Activated naive CD8-positive, alpha-beta T cell (primary cell): ENCODE measurements around the gene LITAFD.

Experiments used
- H3K27ac Mint-ChIP-seq: one replicate; pipeline ENCODE4 v1.8.0; 2021; ENCODE audit warnings: mixed read lengths
- H3K27me3 Mint-ChIP-seq: one replicate; pipeline ENCODE4 v1.8.0; 2021; ENCODE audit warnings: mixed read lengths
- H3K36me3 Mint-ChIP-seq: one replicate; pipeline ENCODE4 v1.8.0; 2021; ENCODE audit warnings: mixed read lengths
- H3K4me1 Mint-ChIP-seq: one replicate; pipeline ENCODE4 v1.8.0; 2021; ENCODE audit warnings: low read depth, mixed read lengths
- H3K4me3 Mint-ChIP-seq: one replicate; pipeline ENCODE4 v1.8.0; 2021; ENCODE audit warnings: mild to moderate bottlenecking, mixed read lengths
- H3K9me3 Mint-ChIP-seq: one replicate; pipeline ENCODE4 v1.8.0; 2021; ENCODE audit warnings: low read depth, mixed read lengths

The LITAFD gene

GRCh38 chr16:8928467-8928957 is 46.4 kb downstream of the LITAFD start:
- peaks cover 4% of the 10 kb centered on the region for H3K36me3 Mint-ChIP-seq
- no peak overlapping the region for H3K4me3 Mint-ChIP-seq
- H3K27me3 Mint-ChIP-seq, result no peaks in the 10 kb centered on the region
- H3K4me1 Mint-ChIP-seq, result peaks cover 57% of the 10 kb centered on the region
- peak overlapping the region; percentile 50 for H3K27ac Mint-ChIP-seq
- H3K9me3 Mint-ChIP-seq, result no peaks in the 10 kb centered on the region

- H3K4me1 Mint-ChIP-seq, result peaks cover 60% of the 10 kb centered on the region
- peak overlapping the region; percentile 50 for H3K27ac Mint-ChIP-seq
- no peaks in the 10 kb centered on the region for H3K9me3 Mint-ChIP-seq
- H3K27me3 Mint-ChIP-seq, result no peaks in the 10 kb centered on the region
- no peak overlapping the region for H3K4me3 Mint-ChIP-seq
- H3K36me3 Mint-ChIP-seq, result peaks cover 4% of the 10 kb centered on the region
Observed at GRCh38 chr16:8929086-8929748, 47.1 kb downstream of the LITAFD start.

GRCh38 chr16:8931859-8932258 is 49.7 kb downstream of the LITAFD start:
- peaks cover 73% of the 10 kb centered on the region for H3K4me1 Mint-ChIP-seq
- no peak overlapping the region for H3K4me3 Mint-ChIP-seq
- H3K36me3 Mint-ChIP-seq, result no peaks in the 10 kb centered on the region
- H3K27ac Mint-ChIP-seq, result no peak overlapping the region
- H3K27me3 Mint-ChIP-seq, result no peaks in the 10 kb centered on the region
- H3K9me3 Mint-ChIP-seq, result no peaks in the 10 kb centered on the region

GRCh38 chr16:8934601-8935000 is 52.5 kb downstream of the LITAFD start:
- no peak overlapping the region for H3K4me3 Mint-ChIP-seq
- H3K9me3 Mint-ChIP-seq, result no peaks in the 10 kb centered on the region
- peaks cover 75% of the 10 kb centered on the region for H3K4me1 Mint-ChIP-seq
- H3K36me3 Mint-ChIP-seq, result no peaks in the 10 kb centered on the region
- H3K27me3 Mint-ChIP-seq, result no peaks in the 10 kb centered on the region
- H3K27ac Mint-ChIP-seq, result peak overlapping the region; percentile 34
